B cell (primary cell): Measurements from ENCODE around the gene MAB21L4. TPM values are rescaled to one million over a fixed set of nuclear protein-coding genes. Genes with fewer than 3 reads are reported as not detected.

Source experiments
- ATAC-seq: fragments of 200-7000 bp; cut with Tn5 transposase; one replicate; pipeline ENCODE4 v1.10.0; 2021; ENCODE audit warnings: low read depth, mild to moderate bottlenecking, moderate number of reproducible peaks, moderate library complexity
- CTCF ChIA-PET: fragments of 350-600 bp; sonication (Branson Sonifier 250); formaldehyde crosslinking; loops from one replicate; lab custom pipeline; 2021; ENCODE audit warnings: antibody characterized with exemption, inconsistent platforms; lab: Charles Lee
- POLR2A ChIA-PET: fragments of 350-600 bp; sonication (Branson Sonifier 250); formaldehyde crosslinking; loops from one replicate; lab custom pipeline; 2021; ENCODE audit warnings: antibody characterized with exemption; lab: Charles Lee
- DNase-seq: peaks from one replicate; pipeline ENCODE4 v3.0.0; 2013
- H2AFZ ChIP-seq: 2 replicates; pipeline ENCODE4 v1.6.1; 2012; ENCODE audit warnings: mild to moderate bottlenecking, low read depth, low read length; ENCODE audit not compliant: insufficient read depth, poor library complexity, severe bottlenecking
- H3K27ac ChIP-seq, 2 donors: 1 replicate in 1 of 2; 2 replicates in 1 of 2; pipeline ENCODE4 v1.5.1; 2012 to 2013; ENCODE audit warnings: low read length in 2 of 2, mild to moderate bottlenecking in 2 of 2, moderate library complexity in 1 of 2
- H3K27me3 ChIP-seq, 4 experiments: fragments of 200-600 bp in 1 of 4; sonication (generic) in 1 of 4; replicated peaks in 1 of 4; 1 replicate in 2 of 4; 2 replicates in 2 of 4; pipeline versions ENCODE4 v1.6.1 to v1.7.0; 2013 to 2016; ENCODE audit warnings: low read length in 3 of 4, mild to moderate bottlenecking in 2 of 4, mixed read lengths in 1 of 4, moderate library complexity in 1 of 4; ENCODE audit not compliant: insufficient read depth in 4 of 4, control insufficient read depth in 3 of 4; ENCODE audit errors: control extremely low read depth in 1 of 4
- H3K36me3 ChIP-seq, 2 experiments: replicated peaks in 1 of 2; 1 replicate in 1 of 2; 2 replicates in 1 of 2; pipeline versions ENCODE4 v1.6.1 to v1.7.1; 2013; ENCODE audit warnings: low read length in 1 of 2; ENCODE audit not compliant: insufficient read depth in 2 of 2, control insufficient read depth in 1 of 2; ENCODE audit errors: control extremely low read depth in 1 of 2, extremely low read depth in 1 of 2
- H3K4me1 ChIP-seq, 2 donors: fragments of 200-600 bp in 1 of 2; sonication (generic) in 1 of 2; 1 replicate in 1 of 2; 2 replicates in 1 of 2; pipeline versions ENCODE4 v1.5.1 to v1.6.1; 2013 to 2017; ENCODE audit warnings: low read length in 2 of 2; ENCODE audit not compliant: control insufficient read depth in 2 of 2, insufficient read depth in 2 of 2
- H3K4me2 ChIP-seq: replicated peaks from 2 replicates; pipeline ENCODE3; 2012; ENCODE audit warnings: mild to moderate bottlenecking, low read depth, low read length; ENCODE audit not compliant: poor library complexity, severe bottlenecking
- H3K4me3 ChIP-seq, 5 experiments: fragments of 200-600 bp in 1 of 5; sonication (generic) in 1 of 5; 1 replicate in 3 of 5; 2 replicates in 2 of 5; pipeline versions ENCODE4 v1.5.1 to v1.7.0; 2011 to 2016; ENCODE audit warnings: low read length in 4 of 5, mild to moderate bottlenecking in 4 of 5, low read depth in 2 of 5, control low read depth in 1 of 5, moderate library complexity in 1 of 5; ENCODE audit not compliant: insufficient read depth in 1 of 5; ENCODE audit errors: control extremely low read depth in 1 of 5, extremely low read depth in 1 of 5
- H3K79me2 ChIP-seq: fragments of 200-600 bp; sonication (generic); one replicate; pipeline ENCODE4 v1.6.0; 2016; ENCODE audit warnings: low read length; ENCODE audit not compliant: control insufficient read depth, insufficient read depth
- H3K9ac ChIP-seq: fragments of 200-600 bp; sonication (generic); 2 replicates; pipeline ENCODE4 v1.6.1; 2017; ENCODE audit warnings: mild to moderate bottlenecking, low read length, moderate library complexity
- H3K9me3 ChIP-seq, 3 donors: one replicate each; pipeline versions ENCODE4 v1.6.1 to v1.7.1; 2013; ENCODE audit warnings: low read length in 2 of 3; ENCODE audit not compliant: control insufficient read depth in 2 of 3, insufficient read depth in 1 of 3; ENCODE audit errors: control extremely low read depth in 1 of 3
- H4K20me1 ChIP-seq: 2 replicates; pipeline ENCODE4 v1.6.0; 2012; ENCODE audit warnings: mild to moderate bottlenecking, low read length; ENCODE audit not compliant: insufficient read depth, control insufficient read depth, poor library complexity, severe bottlenecking
- H3K27ac Mint-ChIP-seq: one replicate; pipeline ENCODE4 v1.8.0; 2021; ENCODE audit warnings: mixed read lengths
- H3K27me3 Mint-ChIP-seq: one replicate; pipeline ENCODE4 v1.8.0; 2021; ENCODE audit warnings: mixed read lengths
- H3K4me1 Mint-ChIP-seq: one replicate; pipeline ENCODE4 v1.8.0; 2021; ENCODE audit warnings: mixed read lengths
- H3K4me3 Mint-ChIP-seq: one replicate; pipeline ENCODE4 v1.8.0; 2021; ENCODE audit warnings: mixed read lengths
- H3K9me3 Mint-ChIP-seq: one replicate; pipeline ENCODE4 v1.8.0; 2022; ENCODE audit warnings: mixed read lengths; ENCODE audit not compliant: insufficient read depth
- CTCF ChIP-seq: fragments of 200-600 bp; IDR thresholded peaks from one replicate; pipeline ENCODE4 v1.8.0; 2022; ENCODE audit warnings: antibody characterized with exemption, mild to moderate bottlenecking
- EZH2 ChIP-seq: IDR thresholded peaks from 2 replicates; pipeline ENCODE4 v1.6.1; 2012; ENCODE audit warnings: borderline replicate concordance, low read depth, mild to moderate bottlenecking, moderate library complexity, low read length; ENCODE audit not compliant: insufficient read depth, poor library complexity, severe bottlenecking
- WGBS: methylation state at CpG from one replicate; pipeline ENCODE4 v1.1.5; 2013; ENCODE audit warnings: missing lambda C conversion rate; ENCODE audit not compliant: insufficient coverage; 5-methylcytosine and 5-hydroxymethylcytosine counted together
- intact Hi-C: fragments of 100-400 bp; cut with micrococcal nuclease; formaldehyde crosslinking; loops from one replicate; pipeline ENCODE4 v1.10.0; 2022
- polyA plus RNA-seq: library from polyadenylated mRNA; depleted of rRNA; stranded (reverse); fragments of >200 nt; gene quantifications from 2 replicates; pipeline ENCODE4 v1.2.3, GENCODE V29; 2012
- total RNA-seq, 2 donors: library from RNA; stranded (reverse); fragments of 120-200 nt in 1 of 2; gene quantifications; 1 replicate in 1 of 2; 2 replicates in 1 of 2; pipeline versions ENCODE4 v1.2.3 to v1.2.4, GENCODE V29; 2013 to 2022

Gene MAB21L4
- total and polyA plus RNA-seq, 2 donors (not counting 1 experiment from before 2014, with no cell fraction given): not detected

DNA sequence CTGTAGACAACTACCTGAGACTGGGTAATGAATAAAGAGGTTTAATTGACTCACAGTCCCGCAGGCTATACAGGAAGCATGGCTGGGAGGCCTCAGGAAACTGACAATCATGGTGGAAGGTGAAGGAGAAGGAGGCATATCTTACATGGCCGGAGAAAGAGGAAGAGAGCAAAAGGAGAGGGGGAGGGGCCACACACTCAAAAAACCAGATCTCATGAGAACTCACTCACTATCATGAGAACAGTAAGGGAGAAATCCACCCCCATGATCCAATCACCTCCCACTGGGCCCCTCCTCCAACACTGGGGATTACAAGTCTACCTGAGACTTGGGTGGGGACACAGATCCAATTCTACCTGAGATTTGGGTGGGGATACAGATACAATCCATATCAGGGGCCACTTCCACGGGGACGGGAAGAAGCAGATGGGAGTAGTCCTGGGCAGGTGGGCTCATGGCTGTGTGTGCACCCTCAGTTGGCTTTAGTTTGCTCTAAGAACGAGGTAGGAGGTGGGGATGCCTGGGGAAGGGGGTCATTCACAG, 9.9 kb downstream of the MAB21L4 start:
- Histone ChIP-seq H2AFZ (no peak overlapping the region), H3K4me3 (no peak overlapping the region), H3K4me1 (no peaks in the 10 kb centered on the region), H3K4me2 (no peak overlapping the region), H3K79me2 (no peaks in the 10 kb centered on the region), H3K9ac (no peak overlapping the region), H3K27ac (no peak overlapping the region), H3K9me3 (peaks cover 0 to 6% (median 0%) of the 10 kb centered on the region in 3 donors), H3K27me3 (peaks cover 0 to 8% (median 0%) of the 10 kb centered on the region in 4 experiments), H4K20me1 (no peaks in the 10 kb centered on the region), H3K36me3 (no peaks in the 10 kb centered on the region)
- Mint-ChIP-seq H3K4me1 (peaks cover 2% of the 10 kb centered on the region), H3K27ac (no peak overlapping the region), H3K4me3 (no peak overlapping the region), H3K27me3 (peaks cover 10% of the 10 kb centered on the region), H3K9me3 (no peaks in the 10 kb centered on the region)
- TF ChIP-seq EZH2 (no peak), CTCF (no peak)
- no peak for ATAC-seq
- CTCF ChIA-PET: no interaction called here
- intact Hi-C loops: no loop called here
- no peak for DNase-seq
- POLR2A ChIA-PET: no interaction called here
- 67% methylated on average over 3 of the region's 5 CpGs for WGBS

- H3K27ac Mint-ChIP-seq: no peak overlapping the region
- DNase-seq: no peak
- no peak overlapping the region for H3K4me3 Mint-ChIP-seq
- 80% methylated on average over 1 of the region's 1 CpG for WGBS
- Histone ChIP-seq H2AFZ (no peak overlapping the region), H3K36me3 (no peaks in the 10 kb centered on the region), H4K20me1 (no peaks in the 10 kb centered on the region), H3K4me2 (no peak overlapping the region), H3K4me3 (no peak overlapping the region), H3K79me2 (no peaks in the 10 kb centered on the region), H3K9ac (no peak overlapping the region), H3K27ac (no peak overlapping the region), H3K9me3 (peaks cover 0 to 6% (median 0%) of the 10 kb centered on the region in 3 donors), H3K27me3 (peaks cover 0 to 8% (median 0%) of the 10 kb centered on the region in 4 experiments), H3K4me1 (no peaks in the 10 kb centered on the region)
- TF ChIP-seq EZH2: no peak
- TF ChIP-seq CTCF: no peak
- ATAC-seq: no peak
- peaks cover 2% of the 10 kb centered on the region for H3K4me1 Mint-ChIP-seq
- H3K27me3 Mint-ChIP-seq: peaks cover 13% of the 10 kb centered on the region
- intact Hi-C loops: no loop called here
- ChIA-PET POLR2A (no interaction called here), CTCF (no interaction called here)
- H3K9me3 Mint-ChIP-seq: no peaks in the 10 kb centered on the region
Measured at GRCh38 chr2:240885566-240885965, 10.4 kb downstream of the MAB21L4 start.
